Right lobe of liver (tissue), 6 donors: ENCODE data around the gene FIZ1. TPM values are rescaled to one million over a fixed set of nuclear protein-coding genes. Genes with fewer than 3 reads are reported as not detected.
A peak's percentile ranks its signal among the peaks of the same experiment; 100 is the strongest.

Experiments
- ATAC-seq, 4 donors: fragments of 200-7000 bp; cut with Tn5 transposase; one replicate each; pipeline ENCODE4 v1.9.1; 2020; ENCODE audit warnings: mild to moderate bottlenecking in 4 of 4, moderate library complexity in 4 of 4
- DNase-seq, 3 donors: peaks; one replicate each; pipeline ENCODE4 v3.0.0-alpha.2; 2020
- H3K27ac ChIP-seq, 3 donors: fragments of 200-600 bp; one replicate each; pipeline ENCODE4 v1.8.0; 2022
- H3K27me3 ChIP-seq, 2 donors: fragments of 200-600 bp; one replicate each; pipeline ENCODE4 v1.8.0; 2022
- H3K36me3 ChIP-seq, 4 donors: fragments of 200-600 bp; sonication (generic) in 1 of 4; one replicate each; pipeline versions ENCODE4 v1.5.1 to v1.8.0; 2017 to 2022; ENCODE audit warnings: control low read depth in 1 of 4
- H3K4me1 ChIP-seq, 4 donors: fragments of 200-600 bp; sonication (generic) in 1 of 4; one replicate each; pipeline versions ENCODE4 v1.5.1 to v1.8.0; 2017 to 2022; ENCODE audit warnings: control low read depth in 1 of 4
- H3K4me3 ChIP-seq, 3 donors: fragments of 200-600 bp; one replicate each; pipeline ENCODE4 v1.8.0; 2022
- H3K9me3 ChIP-seq, 4 donors: fragments of 200-600 bp; sonication (generic) in 1 of 4; one replicate each; pipeline versions ENCODE4 v1.5.1 to v1.8.0; 2017 to 2022; ENCODE audit warnings: control low read depth in 1 of 4
- CTCF ChIP-seq, 4 donors: fragments of 200-600 bp in 3 of 4; fragments of 450-650 bp in 1 of 4; IDR thresholded peaks; one replicate each; pipeline versions ENCODE4 v1.5.1 to v1.8.0; 2016 to 2022; ENCODE audit warnings: antibody characterized with exemption in 4 of 4, mild to moderate bottlenecking in 2 of 4
- POLR2A ChIP-seq: fragments of 450-650 bp; IDR thresholded peaks from one replicate; pipeline ENCODE4 v1.6.1; 2017; ENCODE audit warnings: antibody characterized with exemption, mild to moderate bottlenecking
- WGBS: methylation state at CpG from one replicate; pipeline ENCODE4 v1.1.6; 2018; ENCODE audit warnings: low coverage, low lambda C conversion rate; ENCODE audit not compliant: insufficient coverage; ENCODE audit errors: missing lambda C conversion rate; 5-methylcytosine and 5-hydroxymethylcytosine counted together
- intact Hi-C, 2 donors: fragments of 100-400 bp; cut with DNase I; formaldehyde crosslinking; loops; one replicate each; pipeline versions ENCODE4 v1.11.2 to v1.14.1; 2022
- total RNA-seq, 6 experiments: library from RNA; depleted of rRNA in 2 of 6; stranded (reverse); fragments of >200 nt in 2 of 6; fragmentation: NEBNext Ultra II Directional in 3 of 6; extraction: Animal tissue kit (Norgen Biotek cat#: 25700) in 3 of 6; gene quantifications; one replicate each; pipeline versions ENCODE4 v1.1.0 to v1.2.4, GENCODE V29; 2016 to 2023
- donor health status: DM: no; HTN: yes; CAD: no.
- donor health status: DM: no; HTN: no; CAD: no.
- donor health status: DM: no; HTN: no; CAD: no.
- donor health status: DM: no; HTN: yes; CAD: no.
- donor health status: DM: no; HTN: yes; CAD: no.

Gene FIZ1
- total RNA-seq, 6 experiments from 2014 or later = 3.0 to 13.1 (median 5.1) TPM

- no peaks in the 10 kb centered on the region for H3K4me1 ChIP-seq
- ATAC-seq = no peak
- H3K27ac ChIP-seq = no peak overlapping the region
- H3K9me3 ChIP-seq = no peaks in the 10 kb centered on the region
- no peaks in the 10 kb centered on the region for H3K27me3 ChIP-seq
- no peak for TF ChIP-seq POLR2A
- TF ChIP-seq CTCF (IDR thresholded peaks at IDR 0.05) = no peak
- WGBS = 76% methylated on average over 3 of the region's 68 CpGs
- peaks cover 0 to 9% (median 2%) of the 10 kb centered on the region in 4 donors for H3K36me3 ChIP-seq
- intact Hi-C loops = no loop called here
- H3K4me3 ChIP-seq = no peak overlapping the region
- DNase-seq = no peak
Observed at GRCh38 chr19:55593096-55593772, 6.1 kb downstream of the FIZ1 start.

- Histone ChIP-seq H3K4me3 (no peak overlapping the region), H3K36me3 (peaks cover 0 to 9% (median 2%) of the 10 kb centered on the region in 4 donors), H3K4me1 (no peaks in the 10 kb centered on the region), H3K27ac (no peak overlapping the region), H3K27me3 (no peaks in the 10 kb centered on the region), H3K9me3 (no peaks in the 10 kb centered on the region)
- TF ChIP-seq CTCF (IDR thresholded peaks at IDR 0.05) = no peak
- TF ChIP-seq POLR2A = no peak
- ATAC-seq (peak in 1 of 4 donors; percentile 7), DNase-seq (no peak)
- WGBS = 100% methylated on average over 2 of the region's 73 CpGs
- intact Hi-C loops = no loop called here
Observed at GRCh38 chr19:55592391-55593090, 6.8 kb downstream of the FIZ1 start.

- WGBS = 78% methylated on average over 4 of the region's 10 CpGs
- TF ChIP-seq CTCF (IDR thresholded peaks at IDR 0.05) (no peak), POLR2A (no peak)
Observed at GRCh38 chr19:55591555-55591954, 7.8 kb downstream of the FIZ1 start.

GRCh38 chr19:55590617-55591016 is 8.7 kb downstream of the FIZ1 start:
- peaks cover 0 to 4% (median 0%) of the 10 kb centered on the region in 4 donors for H3K4me1 ChIP-seq
- TF ChIP-seq POLR2A = no peak
- TF ChIP-seq CTCF (IDR thresholded peaks at IDR 0.05) = no peak
- intact Hi-C loops = no loop called here
- H3K27ac ChIP-seq = no peak overlapping the region
- 82% methylated on average over 3 of the region's 10 CpGs for WGBS
- ATAC-seq (no peak), DNase-seq (no peak)
- H3K4me3 ChIP-seq = no peak overlapping the region
- no peaks in the 10 kb centered on the region for H3K27me3 ChIP-seq
- no peaks in the 10 kb centered on the region for H3K36me3 ChIP-seq
- no peaks in the 10 kb centered on the region for H3K9me3 ChIP-seq

More at GRCh38 chr19:55591555-55591954, 7.8 kb downstream of the FIZ1 start:
- DNase-seq = no peak
- ATAC-seq = no peak
- Histone ChIP-seq H3K4me3 (no peak overlapping the region), H3K36me3 (peaks cover 0 to 5% (median 2%) of the 10 kb centered on the region in 4 donors), H3K27me3 (no peaks in the 10 kb centered on the region), H3K9me3 (no peaks in the 10 kb centered on the region), H3K27ac (no peak overlapping the region), H3K4me1 (peaks cover 0 to 4% (median 0%) of the 10 kb centered on the region in 4 donors)
- intact Hi-C loops = no loop called here
